Trophoblast cell (in vitro differentiated cells and primary cell): ENCODE measurements around the gene RAB3A.
"Not testable (repeated sequence)": the region's sequence is repeated elsewhere in the genome, so short reads cannot be mapped to it uniquely, and the experiment has no call there.

ENCODE experiments used
- DNase-seq, 2 donors: peaks; one replicate each; pipeline ENCODE4 v3.0.0-alpha.2; 2016
- H2AFZ ChIP-seq: 2 replicates; pipeline ENCODE4 v1.6.1; 2013; ENCODE audit warnings: low read length, moderate library complexity, mild to moderate bottlenecking; ENCODE audit not compliant: insufficient read depth, poor library complexity
- H2AK5ac ChIP-seq: 2 replicates; pipeline ENCODE4 v1.6.1; 2013; ENCODE audit warnings: mild to moderate bottlenecking, low read length
- H2BK120ac ChIP-seq: 2 replicates; pipeline ENCODE4 v1.6.1; 2013; ENCODE audit warnings: low read length, mild to moderate bottlenecking, moderate library complexity; ENCODE audit not compliant: insufficient read depth, poor library complexity
- H2BK12ac ChIP-seq: 2 replicates; pipeline ENCODE4 v1.6.1; 2013; ENCODE audit warnings: mild to moderate bottlenecking, low read length, moderate library complexity
- H2BK5ac ChIP-seq: 2 replicates; pipeline ENCODE4 v1.6.1; 2013; ENCODE audit warnings: low read length, low read depth, moderate library complexity, mild to moderate bottlenecking; ENCODE audit not compliant: poor library complexity
- H3K14ac ChIP-seq: 2 replicates; pipeline ENCODE4 v1.6.1; 2013; ENCODE audit warnings: mild to moderate bottlenecking, low read length
- H3K18ac ChIP-seq: 2 replicates; pipeline ENCODE4 v1.6.1; 2013; ENCODE audit warnings: mild to moderate bottlenecking, low read length
- H3K23ac ChIP-seq: 2 replicates; pipeline ENCODE4 v1.6.1; 2013; ENCODE audit warnings: low read length
- H3K27ac ChIP-seq: 2 replicates; pipeline ENCODE4 v1.5.1; 2013; ENCODE audit warnings: low read depth, mild to moderate bottlenecking, inconsistent platforms, low read length, moderate library complexity
- H3K27me3 ChIP-seq: 2 replicates; pipeline ENCODE4 v1.6.1; 2013; ENCODE audit warnings: inconsistent platforms, mild to moderate bottlenecking, low read length, moderate library complexity; ENCODE audit not compliant: insufficient read depth
- H3K36me3 ChIP-seq, 2 experiments: 1 replicate in 1 of 2; 2 replicates in 1 of 2; pipeline ENCODE4 v1.6.1; 2013; ENCODE audit warnings: low read length in 2 of 2, mild to moderate bottlenecking in 2 of 2, moderate library complexity in 1 of 2; ENCODE audit not compliant: insufficient read depth in 2 of 2, control insufficient read depth in 1 of 2
- H3K4ac ChIP-seq: 2 replicates; pipeline ENCODE4 v1.6.1; 2013; ENCODE audit warnings: low read depth, mild to moderate bottlenecking, low read length, moderate library complexity
- H3K4me1 ChIP-seq, 2 experiments: 1 replicate in 1 of 2; 2 replicates in 1 of 2; pipeline ENCODE4 v1.6.1; 2013; ENCODE audit warnings: low read length in 2 of 2, mild to moderate bottlenecking in 2 of 2, moderate library complexity in 1 of 2; ENCODE audit not compliant: insufficient read depth in 2 of 2, control insufficient read depth in 1 of 2
- H3K4me2 ChIP-seq: 2 replicates; pipeline ENCODE4 v1.6.1; 2013; ENCODE audit warnings: inconsistent platforms, mild to moderate bottlenecking, low read length, moderate library complexity
- H3K4me3 ChIP-seq: 2 replicates; pipeline ENCODE4 v1.5.1; 2013; ENCODE audit warnings: mild to moderate bottlenecking, low read depth, low read length, inconsistent platforms
- H3K79me1 ChIP-seq: one replicate; pipeline ENCODE4 v1.6.1; 2013; ENCODE audit warnings: low read length
- H3K79me2 ChIP-seq: 2 replicates; pipeline ENCODE4 v1.6.1; 2013; ENCODE audit warnings: low read length, mild to moderate bottlenecking; ENCODE audit not compliant: control insufficient read depth, insufficient read depth, poor library complexity
- H3K9ac ChIP-seq: 2 replicates; pipeline ENCODE4 v1.6.1; 2013; ENCODE audit warnings: mild to moderate bottlenecking, low read length
- H3K9me3 ChIP-seq: 2 replicates; pipeline ENCODE4 v1.6.1; 2013; ENCODE audit warnings: low read depth, mild to moderate bottlenecking, control low read depth, inconsistent platforms, low read length; ENCODE audit not compliant: insufficient read depth
- H4K12ac ChIP-seq: 2 replicates; pipeline ENCODE4 v1.6.1; 2013; ENCODE audit warnings: low read depth, mild to moderate bottlenecking, low read length, moderate library complexity
- H4K8ac ChIP-seq: 2 replicates; pipeline ENCODE4 v1.6.1; 2013; ENCODE audit warnings: low read depth, mild to moderate bottlenecking, low read length, moderate library complexity
- H4K91ac ChIP-seq: one replicate; pipeline ENCODE4 v1.6.1; 2013; ENCODE audit warnings: low read depth, mild to moderate bottlenecking, low read length, moderate library complexity
- WGBS: extraction: QIAGEN DNeasy Blood & Tissue Kit; methylation state at CpG from one replicate; pipeline ENCODE4 v1.1.7; 2013; ENCODE audit warnings: missing lambda C conversion rate; ENCODE audit not compliant: insufficient read length, insufficient coverage; ENCODE audit errors: extremely low coverage; 5-methylcytosine and 5-hydroxymethylcytosine counted together

RAB3A gene

GRCh38 chr19:18159810-18160209 lies 44.0 kb downstream of the RAB3A start:
- Histone ChIP-seq H2AK5ac (no peak overlapping the region), H3K18ac (no peak overlapping the region), H3K14ac (no peak overlapping the region), H4K91ac (no peak overlapping the region), H3K23ac (no peak overlapping the region), H3K4ac (no peak overlapping the region), H3K79me2 (no peaks in the 10 kb centered on the region), H3K9ac (no peak overlapping the region), H3K4me2 (no peak overlapping the region), H2AFZ (no peak overlapping the region), H2BK12ac (no peak overlapping the region), H3K9me3 (no peaks in the 10 kb centered on the region), H4K12ac (no peak overlapping the region), H3K4me1 (peaks cover 9% of the 10 kb centered on the region in 2 experiments), H2BK5ac (no peak overlapping the region), H3K4me3 (no peak overlapping the region), H3K27me3 (no peaks in the 10 kb centered on the region), H3K79me1 (no peaks in the 10 kb centered on the region), H3K27ac (no peak overlapping the region), H3K36me3 (peaks cover 51 to 58% of the 10 kb centered on the region in 2 experiments), H2BK120ac (no peak overlapping the region), H4K8ac (no peak overlapping the region)
- DNase-seq, result peak; percentile 21 to 59
- no CpG with 5 or more reads among the region's 10 CpGs for WGBS

GRCh38 chr19:18159059-18159616 lies 44.7 kb downstream of the RAB3A start:
- H2BK5ac ChIP-seq, DNase-seq, H4K91ac ChIP-seq, H3K4ac ChIP-seq, H3K79me2 ChIP-seq, H2AK5ac ChIP-seq, H3K9me3 ChIP-seq, H3K23ac ChIP-seq, H3K4me2 ChIP-seq, H3K27me3 ChIP-seq, H3K79me1 ChIP-seq, H2AFZ ChIP-seq, H3K14ac ChIP-seq, H2BK120ac ChIP-seq, H2BK12ac ChIP-seq, H3K9ac ChIP-seq, H3K4me3 ChIP-seq, H4K8ac ChIP-seq, H3K27ac ChIP-seq, H4K12ac ChIP-seq, H3K18ac ChIP-seq: not testable (repeated sequence)
- Histone ChIP-seq H3K36me3 (peaks cover 49 to 56% of the 10 kb centered on the region in 2 experiments), H3K4me1 (peaks cover 14% of the 10 kb centered on the region in 2 experiments)
- WGBS, result no CpG with 5 or more reads among the region's 6 CpGs

GRCh38 chr19:18158467-18158866 lies 45.4 kb downstream of the RAB3A start:
- no peaks in the 10 kb centered on the region for H3K9me3 ChIP-seq
- H3K23ac ChIP-seq, result no peak overlapping the region
- H3K4me3 ChIP-seq, result no peak overlapping the region
- H3K79me2 ChIP-seq, result peaks cover 7% of the 10 kb centered on the region
- WGBS, result no CpG with 5 or more reads among the region's 4 CpGs
- no peak overlapping the region for H3K27ac ChIP-seq
- H2AK5ac ChIP-seq, result no peak overlapping the region
- no peak overlapping the region for H2BK120ac ChIP-seq
- H3K79me1 ChIP-seq, result peaks cover 4% of the 10 kb centered on the region
- no peak overlapping the region for H3K18ac ChIP-seq
- H4K8ac ChIP-seq, result no peak overlapping the region
- H2AFZ ChIP-seq, result no peak overlapping the region
- no peak overlapping the region for H3K9ac ChIP-seq
- peaks cover 17 to 18% of the 10 kb centered on the region in 2 experiments for H3K4me1 ChIP-seq
- H4K12ac ChIP-seq, result no peak overlapping the region
- no peak overlapping the region for H4K91ac ChIP-seq
- H3K36me3 ChIP-seq, result peaks cover 46 to 53% of the 10 kb centered on the region in 2 experiments
- H3K4me2 ChIP-seq, result no peak overlapping the region
- no peaks in the 10 kb centered on the region for H3K27me3 ChIP-seq
- DNase-seq, result peak in 1 of 2 donors; percentile 16
- H3K14ac ChIP-seq, result no peak overlapping the region
- no peak overlapping the region for H2BK5ac ChIP-seq
- H2BK12ac ChIP-seq, result no peak overlapping the region
- no peak overlapping the region for H3K4ac ChIP-seq

- no peak overlapping the region for H4K91ac ChIP-seq
- H3K4ac ChIP-seq, result no peak overlapping the region
- H3K18ac ChIP-seq, result no peak overlapping the region
- no peak overlapping the region for H3K14ac ChIP-seq
- no peak for DNase-seq
- H2BK120ac ChIP-seq, result no peak overlapping the region
- H2BK5ac ChIP-seq, result no peak overlapping the region
- peaks cover 10% of the 10 kb centered on the region for H3K79me1 ChIP-seq
- H3K4me3 ChIP-seq, result no peak overlapping the region
- no peak overlapping the region for H4K12ac ChIP-seq
- no peak overlapping the region for H3K23ac ChIP-seq
- no peaks in the 10 kb centered on the region for H3K27me3 ChIP-seq
- H3K27ac ChIP-seq, result no peak overlapping the region
- H2BK12ac ChIP-seq, result no peak overlapping the region
- peaks cover 37 to 44% of the 10 kb centered on the region in 2 experiments for H3K36me3 ChIP-seq
- WGBS, result no CpG with 5 or more reads among the region's 18 CpGs
- H2AFZ ChIP-seq, result no peak overlapping the region
- H2AK5ac ChIP-seq, result no peak overlapping the region
- no peak overlapping the region for H4K8ac ChIP-seq
- H3K4me2 ChIP-seq, result no peak overlapping the region
- peaks cover 17 to 18% of the 10 kb centered on the region in 2 experiments for H3K4me1 ChIP-seq
- no peaks in the 10 kb centered on the region for H3K9me3 ChIP-seq
- H3K9ac ChIP-seq, result no peak overlapping the region
- peaks cover 13% of the 10 kb centered on the region for H3K79me2 ChIP-seq
Measured at GRCh38 chr19:18157465-18158063, 46.3 kb downstream of the RAB3A start.
